Middle frontal gyrus (tissue), 1 donor: ENCODE measurements around the gene SH2D1A.
"Not testable (repeated sequence)": the region's sequence is repeated elsewhere in the genome, so short reads cannot be mapped to it uniquely, and the experiment has no call there.

Source experiments
- DNase-seq: peaks from one replicate; pipeline ENCODE4 v3.0.0-alpha.2; 2015; ENCODE audit warnings: low spot score; ENCODE audit errors: extremely low spot score

SH2D1A gene

DNA sequence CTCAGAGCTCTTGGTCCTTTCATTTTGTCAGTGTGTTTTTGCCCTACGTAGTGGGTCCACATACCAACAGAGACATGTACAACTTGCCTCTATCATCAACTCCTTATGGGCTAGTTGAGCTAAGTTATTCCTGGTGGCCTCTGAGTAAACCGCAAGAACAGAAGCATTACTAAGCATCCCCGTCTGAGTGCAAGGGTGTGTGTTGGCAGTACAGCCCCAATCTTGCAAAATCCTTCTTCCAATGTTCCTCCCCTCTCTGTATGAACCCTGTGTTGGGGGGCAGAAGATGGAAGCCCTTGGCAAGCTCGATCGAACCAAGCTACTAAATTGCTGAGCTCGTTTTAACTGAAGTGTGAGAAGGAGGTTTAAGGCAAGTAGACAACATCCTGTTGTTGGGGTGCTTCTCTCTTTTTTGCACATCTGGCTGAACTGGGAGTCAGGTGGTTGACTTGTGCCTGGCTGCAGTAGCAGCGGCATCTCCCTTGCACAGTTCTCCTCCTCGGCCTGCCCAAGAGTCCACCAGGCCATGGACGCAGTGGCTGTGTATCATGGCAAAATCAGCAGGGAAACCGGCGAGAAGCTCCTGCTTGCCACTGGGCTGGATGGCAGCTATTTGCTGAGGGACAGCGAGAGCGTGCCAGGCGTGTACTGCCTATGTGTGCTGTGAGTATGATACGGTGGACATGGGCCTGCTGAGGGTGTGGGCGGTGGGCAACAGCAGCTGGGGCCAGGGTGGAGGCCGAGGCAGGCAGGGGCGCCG is at the start of gene SH2D1A:
TSS of gene SH2D1A (plus strand) at position 447 of the 760 bp plus-strand sequence. CDS start at position 527, 80 bp downstream.
- no peak for DNase-seq

DNA sequence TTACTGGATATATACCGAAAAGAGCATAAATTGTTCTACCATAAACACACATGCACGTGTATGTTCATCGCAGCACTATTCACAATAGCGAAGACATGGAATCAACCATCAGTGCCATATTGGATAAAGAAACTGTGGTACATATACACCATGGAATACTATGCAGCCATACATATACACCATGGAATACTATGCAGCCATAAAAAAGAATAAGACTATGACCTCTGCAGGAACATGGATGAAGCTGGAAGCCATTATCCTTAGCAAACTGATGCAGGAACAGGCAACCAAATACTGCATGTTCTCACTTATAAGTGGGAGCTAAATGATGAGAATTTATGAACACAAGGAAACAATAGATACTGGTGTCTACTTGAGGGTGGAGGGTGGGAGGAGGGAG is 47.0 kb upstream of the SH2D1A start:
- DNase-seq: not testable (repeated sequence)

DNA sequence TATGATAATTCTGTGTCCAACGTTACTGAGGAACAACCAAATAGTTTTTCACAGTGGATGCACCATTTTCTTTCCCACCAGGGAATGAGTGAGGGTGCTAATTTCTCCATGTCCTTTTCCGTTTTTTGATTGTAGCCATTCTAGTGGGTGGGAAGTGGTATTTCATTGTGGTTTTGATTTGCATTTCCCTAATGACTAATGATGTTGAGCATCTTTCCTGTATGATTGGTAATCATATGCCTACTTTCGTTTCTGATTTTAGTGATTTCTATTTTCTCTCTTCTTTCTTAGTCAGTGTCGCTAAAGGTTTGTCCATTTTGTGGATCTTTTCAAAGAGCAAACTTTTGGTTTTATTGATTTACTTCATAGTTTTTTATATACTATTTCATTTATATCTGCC is 46.0 kb upstream of the SH2D1A start:
- DNase-seq: no peak

DNA sequence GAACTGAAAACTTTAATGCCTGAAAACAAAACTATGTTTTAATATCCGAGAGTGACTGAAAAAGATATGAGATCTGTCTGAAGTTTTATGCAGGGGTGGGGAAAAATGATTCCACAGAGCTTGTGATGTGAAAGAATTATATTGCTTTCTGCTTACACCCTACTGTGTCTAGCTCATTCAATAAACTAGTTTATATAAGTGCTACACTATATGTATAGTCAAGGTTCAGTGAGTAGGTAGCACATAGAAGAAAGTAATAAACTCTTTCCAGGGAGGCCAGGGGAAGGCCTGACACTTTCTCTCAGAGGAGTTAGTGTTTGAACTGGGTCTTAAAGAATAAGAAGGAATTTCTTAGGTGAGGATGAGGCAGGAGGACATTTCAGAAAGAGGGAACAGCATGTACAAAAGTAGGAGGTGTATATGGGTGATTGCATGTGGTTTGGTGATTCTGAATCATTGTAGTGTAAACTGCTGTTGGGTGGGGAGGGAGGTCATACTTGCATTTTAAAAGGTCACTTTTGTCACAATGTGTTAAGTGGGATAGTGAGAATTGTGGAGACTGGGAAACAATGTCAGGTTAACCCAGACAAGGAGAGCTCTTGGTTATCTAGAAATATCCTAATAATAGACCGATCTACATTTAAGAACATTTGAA is 39.0 kb upstream of the SH2D1A start:
- no peak for DNase-seq

DNA sequence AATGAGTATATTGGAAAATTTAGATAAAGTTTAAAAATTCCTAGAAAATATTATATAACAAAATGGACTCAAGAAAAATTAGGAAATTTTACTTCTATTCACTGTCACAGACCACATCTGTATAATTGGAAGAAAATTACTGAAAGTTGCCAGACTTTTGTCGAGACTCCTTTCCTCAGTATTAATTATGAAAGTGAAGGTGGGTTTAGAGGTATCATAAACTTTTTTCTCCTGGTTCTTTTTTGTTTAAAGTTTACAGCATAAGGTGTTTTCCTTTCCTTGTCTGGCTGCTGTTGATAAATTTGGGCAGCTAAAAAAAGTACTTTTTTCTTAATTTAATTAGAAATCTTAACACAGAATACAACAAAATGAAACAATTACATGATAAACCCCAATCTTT is 20.6 kb upstream of the SH2D1A start:
- DNase-seq: no peak

DNA sequence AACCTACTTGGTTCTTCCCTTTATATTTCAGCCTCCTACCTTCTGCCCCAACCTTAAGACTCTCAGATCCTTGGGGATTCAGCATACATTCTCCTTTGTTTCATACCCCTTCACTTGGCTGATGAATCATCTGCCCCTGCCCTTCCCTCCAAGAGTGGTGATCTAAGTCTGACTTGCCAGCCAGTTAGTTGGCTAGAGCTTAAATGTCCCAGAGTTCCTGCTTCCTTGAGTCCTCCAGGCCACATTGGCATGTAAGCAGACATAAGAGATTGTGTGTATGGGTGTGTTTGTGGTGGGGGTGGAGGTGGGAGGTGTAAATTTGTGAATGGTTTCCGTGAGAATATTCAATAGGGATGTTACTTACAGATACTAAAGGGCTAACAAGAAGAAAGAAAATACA is 17.6 kb upstream of the SH2D1A start:
- DNase-seq: no peak

DNA sequence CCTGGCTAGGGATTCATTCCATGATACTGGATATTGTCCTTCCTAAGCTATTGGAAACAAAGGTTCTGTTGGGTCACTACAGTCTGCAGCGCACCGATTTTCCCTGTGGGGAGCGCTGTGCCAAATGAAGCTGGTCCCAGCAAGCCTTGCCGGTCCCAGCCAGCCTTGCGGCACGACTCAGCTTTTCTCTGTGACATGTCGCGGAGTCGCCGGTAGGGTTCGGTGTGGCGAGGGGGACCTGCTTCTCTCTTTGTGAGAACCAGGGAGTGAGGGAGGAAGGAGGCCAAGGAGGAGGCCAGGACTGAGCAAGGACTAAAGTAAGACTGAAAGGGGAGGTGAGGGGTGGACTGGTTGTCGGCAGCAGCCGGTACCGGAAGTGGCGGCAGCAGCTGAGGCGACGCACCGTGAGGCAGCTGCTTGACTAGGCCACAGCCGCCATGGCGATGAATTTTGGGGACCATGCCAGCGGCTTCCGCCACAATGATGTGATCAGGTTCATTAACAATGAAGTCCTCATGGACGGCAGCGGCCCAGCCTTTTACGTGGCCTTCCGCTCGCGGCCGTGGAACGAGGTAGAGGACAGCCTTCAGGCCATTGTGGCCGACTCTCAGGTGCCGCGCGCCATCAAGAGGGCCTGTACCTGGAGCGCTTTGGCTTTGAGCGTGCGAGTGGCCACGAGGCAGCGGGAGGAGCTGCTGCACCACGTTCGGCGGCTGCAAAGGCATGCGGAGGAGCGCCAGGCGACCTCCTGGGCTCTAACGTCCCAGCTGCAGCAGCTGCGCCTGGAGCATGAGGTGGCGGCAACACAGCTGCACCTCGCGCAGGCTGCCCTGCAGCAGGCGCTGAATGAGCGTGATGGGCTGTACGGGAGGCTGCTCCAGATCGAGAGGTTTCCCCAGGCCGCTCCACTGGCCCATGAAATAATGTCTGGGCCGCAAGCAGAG is 13.6 kb upstream of the SH2D1A start, which contains the start of gene TEX13D:
TSS of gene TEX13D (plus strand) at position 180 of the 944 bp plus-strand sequence. CDS start at position 438, 258 bp downstream.
- no peak for DNase-seq

DNA sequence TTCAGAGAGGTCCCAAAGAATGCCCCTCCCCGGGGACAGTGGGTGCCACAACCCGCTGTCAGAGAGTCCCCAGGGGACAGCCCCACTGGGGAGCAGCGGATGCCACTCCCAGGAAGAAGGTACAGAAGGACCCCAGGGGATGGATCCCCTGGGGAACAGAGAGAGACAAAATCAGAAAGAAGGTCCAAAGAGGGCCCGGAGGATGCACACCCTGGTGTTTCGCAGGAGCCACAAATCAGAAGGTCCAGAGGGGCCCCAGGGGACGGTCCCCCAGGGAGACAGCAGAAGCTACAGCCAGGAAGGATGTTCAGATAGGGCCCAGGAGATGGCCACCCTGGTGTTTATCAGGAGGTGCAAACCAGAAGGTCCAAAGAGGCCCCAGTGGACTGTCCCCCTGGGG is 12.5 kb upstream of the SH2D1A start:
- no peak for DNase-seq

DNA sequence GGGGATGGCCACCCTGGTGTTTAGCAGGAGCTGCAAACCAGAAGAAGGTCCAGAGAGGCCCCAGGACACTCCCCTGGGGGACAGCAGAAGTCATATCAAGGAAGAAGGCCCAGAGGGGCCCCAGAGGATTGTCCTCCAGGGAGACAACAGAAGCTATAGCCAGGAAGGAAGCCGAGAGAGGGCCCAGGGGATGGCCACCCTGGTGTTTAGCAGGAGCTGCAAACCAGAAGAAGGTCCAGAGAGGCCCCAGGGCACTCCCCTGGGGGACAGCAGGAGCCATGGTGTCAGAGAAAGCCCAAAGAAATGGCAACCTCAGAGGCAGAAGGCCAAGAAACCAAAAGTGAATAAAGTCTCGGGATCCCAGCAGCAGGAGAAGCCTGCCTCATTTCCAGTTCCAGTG is 11.8 kb upstream of the SH2D1A start:
- not testable (repeated sequence) for DNase-seq

DNA sequence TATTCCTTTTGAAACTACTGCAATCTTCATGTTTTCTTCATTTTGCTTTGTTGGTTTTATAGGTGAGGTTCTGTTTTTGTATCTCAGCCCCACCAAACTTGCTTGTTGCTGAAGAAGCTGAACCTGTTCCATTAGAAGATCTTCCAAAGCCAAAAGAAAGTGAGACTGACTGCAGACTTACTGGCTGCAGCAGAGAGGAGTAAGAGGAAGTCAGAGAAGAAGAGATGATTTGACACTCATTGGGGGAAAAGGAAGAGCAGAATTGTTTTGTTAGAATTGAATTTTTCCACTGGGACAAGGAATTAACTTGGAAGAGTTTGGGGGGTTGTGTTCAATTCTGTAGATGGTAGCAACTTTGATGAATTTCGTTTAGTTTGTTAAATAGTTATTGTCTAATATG is 10.8 kb upstream of the SH2D1A start:
- DNase-seq: no peak

DNA sequence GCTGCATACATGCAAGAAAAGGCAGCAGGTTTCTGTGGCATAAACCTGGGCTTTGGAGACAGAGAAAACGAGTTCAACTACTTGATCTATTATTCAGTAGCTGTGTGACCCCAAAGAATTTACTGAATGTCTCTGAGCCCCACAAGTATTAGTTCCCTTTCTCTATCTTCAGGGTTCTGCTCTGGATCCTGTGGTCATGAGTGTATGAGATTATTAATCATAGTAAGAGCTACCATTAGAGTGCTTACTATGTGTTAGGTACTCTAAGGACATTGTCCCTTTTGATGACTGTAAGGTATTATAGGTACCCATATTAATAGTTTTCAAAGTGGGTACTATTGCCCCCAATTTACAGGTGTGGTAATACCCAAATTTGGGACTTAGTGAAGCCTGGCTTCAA is 8.4 kb upstream of the SH2D1A start:
- DNase-seq: no peak

DNA sequence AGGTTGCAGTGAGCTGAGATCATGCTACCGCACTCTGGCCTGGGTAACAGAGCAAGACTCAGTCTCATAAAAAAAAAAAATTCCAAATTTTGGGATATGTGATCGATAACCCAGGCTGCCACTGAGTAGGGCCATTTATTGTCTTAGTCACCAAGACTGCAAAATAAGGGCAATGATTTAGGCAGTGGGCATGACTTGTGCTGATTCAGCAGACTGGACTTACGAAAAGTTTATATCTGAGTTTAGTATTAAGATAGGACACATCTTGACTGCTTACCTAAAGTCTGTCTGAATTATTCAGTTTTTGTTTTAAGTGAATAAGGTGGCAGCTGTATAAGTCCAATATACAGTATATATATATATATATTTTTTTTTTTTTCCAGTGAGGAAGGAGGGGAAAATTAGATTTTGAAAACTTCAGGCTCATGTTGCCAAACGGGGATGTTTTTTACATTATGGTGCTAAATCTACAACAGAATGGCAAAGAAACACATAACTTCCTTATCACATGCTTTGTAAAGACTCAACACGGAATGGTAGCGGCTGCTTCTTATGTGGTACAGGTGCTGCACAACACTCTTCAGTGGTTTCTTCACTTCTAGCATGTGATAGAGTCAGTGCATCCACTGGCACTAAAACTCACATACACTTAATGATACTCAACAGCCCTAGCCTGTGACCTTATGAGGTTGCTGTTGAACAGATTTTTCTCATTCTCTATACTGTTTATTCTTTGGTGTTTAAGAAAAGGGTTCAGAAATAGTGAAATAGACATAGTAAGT is 7.4 kb upstream of the SH2D1A start:
- DNase-seq: no peak

DNA sequence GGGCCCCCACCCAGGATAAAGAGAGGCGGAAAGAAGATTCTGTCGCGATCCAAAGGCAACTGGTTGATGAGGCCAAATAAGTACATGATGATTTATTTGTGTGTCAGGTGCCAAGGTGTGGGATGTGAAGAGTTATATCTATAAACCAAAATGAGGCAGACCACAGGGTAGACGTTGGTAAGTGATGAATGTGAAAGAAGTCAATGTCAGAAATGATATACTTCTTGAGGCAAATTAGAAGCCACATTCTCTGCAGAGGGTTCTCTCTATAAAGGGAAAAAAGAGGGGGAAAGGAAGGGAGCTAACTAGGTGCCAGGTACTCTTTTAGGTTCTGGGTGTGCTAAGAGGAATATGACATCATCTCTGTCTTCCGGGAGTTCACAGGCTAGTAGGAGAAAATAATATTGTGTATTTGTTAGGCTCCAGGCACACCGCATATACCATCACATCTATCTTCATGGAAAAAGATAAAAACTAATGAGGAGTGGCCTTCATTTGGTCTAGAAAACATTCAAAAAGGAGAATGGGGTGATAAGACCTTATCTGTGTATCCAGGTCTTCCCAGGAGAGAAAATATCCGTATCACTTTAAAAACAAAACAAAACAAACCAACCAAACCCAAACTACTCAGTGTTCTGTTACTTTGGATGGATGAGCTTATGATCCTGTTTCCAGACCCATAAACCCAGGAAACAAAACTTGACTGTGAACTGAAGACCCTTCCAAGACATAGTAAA is 4.8 kb upstream of the SH2D1A start:
- no peak for DNase-seq

DNA sequence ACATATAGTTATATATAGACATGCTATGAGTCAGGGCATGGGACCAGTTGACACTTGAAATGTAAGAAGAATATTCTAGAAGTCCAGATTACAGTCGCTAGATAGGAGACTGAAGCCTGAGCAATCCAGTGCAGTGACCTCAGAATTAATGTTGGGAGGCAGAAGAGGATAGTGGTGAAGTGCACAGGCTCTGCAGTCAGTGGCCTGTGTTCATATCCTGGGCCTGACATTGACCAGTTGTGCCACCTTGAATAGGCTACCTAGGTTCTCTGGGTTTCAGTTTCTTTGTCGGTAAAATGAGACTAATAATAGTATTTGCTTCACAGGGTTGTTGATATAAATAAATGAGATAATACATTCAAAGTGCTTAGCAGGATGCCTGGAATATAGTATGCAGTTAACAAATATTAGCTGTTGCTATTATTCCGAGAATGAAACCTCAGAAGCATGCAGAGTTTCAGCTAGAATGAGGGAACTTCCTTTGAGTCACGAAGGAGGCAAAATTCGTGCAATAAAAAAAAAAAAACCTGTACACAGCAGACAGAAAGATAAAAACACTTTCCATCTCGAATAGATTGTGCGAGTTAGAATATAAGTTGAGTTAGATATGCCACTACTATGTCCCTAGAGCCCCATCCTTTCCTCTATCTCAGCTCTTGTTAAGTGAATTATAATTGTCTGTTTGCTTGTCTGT is 4.0 kb upstream of the SH2D1A start:
- DNase-seq: no peak

DNA sequence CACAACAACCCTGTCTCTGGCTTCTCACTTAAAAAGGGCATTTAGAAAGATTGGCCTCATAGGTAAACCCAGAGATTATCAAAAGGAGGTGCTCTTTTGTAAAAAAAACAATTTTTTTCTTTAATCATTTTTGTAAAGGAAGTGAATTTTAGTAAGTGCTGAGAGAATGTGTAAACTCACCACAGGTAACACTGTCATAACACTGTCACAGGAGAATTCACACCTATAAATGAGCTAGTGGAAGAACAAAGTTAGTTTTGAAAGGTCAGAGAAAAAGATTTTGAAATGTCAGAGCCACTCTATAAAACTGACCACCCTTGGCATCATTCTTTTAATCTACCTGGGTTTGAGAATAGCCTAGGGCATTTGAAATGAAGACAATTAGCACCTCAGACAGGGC is 3.3 kb upstream of the SH2D1A start:
- DNase-seq: no peak

DNA sequence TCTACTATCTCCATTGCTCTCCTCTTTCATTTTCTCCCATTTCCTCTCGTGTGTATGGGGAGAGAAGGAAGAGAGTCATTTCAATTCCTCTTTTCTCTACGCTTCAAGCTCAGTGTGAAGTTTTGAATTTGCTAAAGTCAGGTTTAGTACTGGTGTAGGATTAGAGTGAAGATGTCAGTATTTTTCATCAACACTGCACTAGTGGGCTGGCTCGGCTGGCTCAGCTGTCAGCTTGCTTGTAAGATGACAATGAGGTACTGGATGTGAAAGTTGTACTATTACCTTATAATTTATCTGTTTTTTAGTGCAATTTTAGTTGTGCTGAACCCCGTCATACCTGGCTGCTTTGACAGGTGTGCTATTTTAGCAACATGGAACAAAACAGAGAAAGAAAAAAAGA is 2.1 kb upstream of the SH2D1A start:
- no peak for DNase-seq

DNA sequence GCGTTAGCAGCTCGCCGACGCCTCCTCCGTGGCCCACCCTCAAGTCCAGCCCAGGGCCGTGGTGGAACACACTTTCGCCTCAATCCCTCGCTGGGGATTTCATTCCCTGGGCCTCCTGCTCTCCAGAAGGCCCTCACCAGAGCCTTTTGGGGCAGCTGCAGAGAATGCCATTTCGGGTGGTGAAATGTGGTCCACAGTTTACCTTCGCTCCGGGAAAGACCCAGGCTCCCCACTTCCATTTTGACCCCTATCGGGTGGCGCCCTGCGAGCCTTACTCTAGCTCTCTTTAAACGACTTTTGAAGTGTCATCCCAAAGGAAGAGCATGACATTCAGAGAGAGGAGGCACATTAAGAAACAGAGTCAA is 496 bp downstream of the SH2D1A start:
- DNase-seq: no peak

DNA sequence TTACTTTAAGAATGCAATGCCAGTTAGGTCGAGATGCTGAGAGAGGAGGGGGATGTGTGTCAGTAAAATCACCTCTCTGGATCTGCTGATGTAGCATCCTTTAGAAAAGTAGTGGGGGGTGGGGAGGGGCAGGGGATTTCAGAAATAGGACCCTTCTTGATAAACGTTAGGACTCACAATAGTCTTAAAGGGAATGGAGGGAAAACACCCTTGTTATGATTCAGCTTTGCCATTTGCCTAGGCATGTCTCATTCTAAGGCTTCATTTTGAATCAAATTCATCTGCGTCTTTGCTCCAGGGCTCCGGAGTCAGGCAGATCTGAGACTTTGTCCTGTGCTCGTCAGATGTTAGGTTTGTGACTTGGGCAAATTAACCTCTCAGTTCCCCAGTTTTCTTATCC is 879 bp downstream of the SH2D1A start:
- DNase-seq: no peak

DNA sequence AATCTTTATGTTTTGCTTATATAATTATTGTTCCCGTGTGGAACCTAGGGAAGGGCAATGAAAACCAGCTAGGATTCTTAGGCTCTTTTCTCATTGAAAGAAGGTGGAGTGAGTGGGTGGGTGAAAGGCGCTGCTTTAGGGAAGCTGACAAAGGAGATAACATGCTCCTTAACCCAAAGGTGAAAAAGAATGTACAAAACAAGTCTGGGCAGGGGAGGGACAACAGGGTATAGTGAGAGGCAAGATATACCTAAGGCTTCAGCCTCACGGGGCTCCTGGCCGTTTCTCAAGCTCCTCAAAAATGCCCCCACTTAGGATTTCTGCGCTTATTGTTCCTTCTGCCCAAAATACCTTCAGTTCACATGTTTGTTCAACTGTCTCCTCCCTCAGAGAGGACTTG is 1.8 kb downstream of the SH2D1A start:
- no peak for DNase-seq
